PC-9 (cell line): Measurements from ENCODE around the gene GRIA1.

ENCODE experiments used
- CTCF ChIP-seq: fragments of 200-600 bp; sonication (generic); conservative IDR thresholded peaks from 2 replicates; pipeline ENCODE4 v1.6.1; 2017; ENCODE audit warnings: mixed run types, antibody characterized with exemption, mild to moderate bottlenecking, moderate library complexity
- EZH2 ChIP-seq: fragments of 200-600 bp; sonication (generic); IDR thresholded peaks from 2 replicates; pipeline ENCODE4 v1.8.0; 2017; ENCODE audit warnings: antibody characterized with exemption, low read depth

- TF ChIP-seq CTCF, result no peak
- TF ChIP-seq EZH2, result no peak
Measured at GRCh38 chr5:153520952-153521351, 30.5 kb downstream of the GRIA1 start.
